ENCODE measurements around the gene CEP192. TPM values are rescaled to one million over a fixed set of nuclear protein-coding genes. Genes with fewer than 3 reads are reported as not detected.

Gene CEP192, protein sequence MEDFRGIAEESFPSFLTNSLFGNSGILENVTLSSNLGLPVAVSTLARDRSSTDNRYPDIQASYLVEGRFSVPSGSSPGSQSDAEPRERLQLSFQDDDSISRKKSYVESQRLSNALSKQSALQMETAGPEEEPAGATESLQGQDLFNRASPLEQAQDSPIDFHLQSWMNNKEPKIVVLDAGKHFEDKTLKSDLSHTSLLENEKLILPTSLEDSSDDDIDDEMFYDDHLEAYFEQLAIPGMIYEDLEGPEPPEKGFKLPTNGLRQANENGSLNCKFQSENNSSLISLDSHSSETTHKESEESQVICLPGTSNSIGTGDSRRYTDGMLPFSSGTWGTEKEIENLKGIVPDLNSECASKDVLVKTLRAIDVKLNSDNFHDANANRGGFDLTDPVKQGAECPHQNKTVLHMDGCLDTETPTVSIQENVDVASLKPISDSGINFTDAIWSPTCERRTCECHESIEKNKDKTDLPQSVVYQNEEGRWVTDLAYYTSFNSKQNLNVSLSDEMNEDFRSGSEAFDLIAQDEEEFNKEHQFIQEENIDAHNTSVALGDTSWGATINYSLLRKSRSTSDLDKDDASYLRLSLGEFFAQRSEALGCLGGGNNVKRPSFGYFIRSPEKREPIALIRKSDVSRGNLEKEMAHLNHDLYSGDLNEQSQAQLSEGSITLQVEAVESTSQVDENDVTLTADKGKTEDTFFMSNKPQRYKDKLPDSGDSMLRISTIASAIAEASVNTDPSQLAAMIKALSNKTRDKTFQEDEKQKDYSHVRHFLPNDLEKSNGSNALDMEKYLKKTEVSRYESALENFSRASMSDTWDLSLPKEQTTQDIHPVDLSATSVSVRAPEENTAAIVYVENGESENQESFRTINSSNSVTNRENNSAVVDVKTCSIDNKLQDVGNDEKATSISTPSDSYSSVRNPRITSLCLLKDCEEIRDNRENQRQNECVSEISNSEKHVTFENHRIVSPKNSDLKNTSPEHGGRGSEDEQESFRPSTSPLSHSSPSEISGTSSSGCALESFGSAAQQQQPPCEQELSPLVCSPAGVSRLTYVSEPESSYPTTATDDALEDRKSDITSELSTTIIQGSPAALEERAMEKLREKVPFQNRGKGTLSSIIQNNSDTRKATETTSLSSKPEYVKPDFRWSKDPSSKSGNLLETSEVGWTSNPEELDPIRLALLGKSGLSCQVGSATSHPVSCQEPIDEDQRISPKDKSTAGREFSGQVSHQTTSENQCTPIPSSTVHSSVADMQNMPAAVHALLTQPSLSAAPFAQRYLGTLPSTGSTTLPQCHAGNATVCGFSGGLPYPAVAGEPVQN (N-terminal part only)
- 10 to 100 TPM; 41.7 to 51.5 TPM for total RNA-seq

DNA sequence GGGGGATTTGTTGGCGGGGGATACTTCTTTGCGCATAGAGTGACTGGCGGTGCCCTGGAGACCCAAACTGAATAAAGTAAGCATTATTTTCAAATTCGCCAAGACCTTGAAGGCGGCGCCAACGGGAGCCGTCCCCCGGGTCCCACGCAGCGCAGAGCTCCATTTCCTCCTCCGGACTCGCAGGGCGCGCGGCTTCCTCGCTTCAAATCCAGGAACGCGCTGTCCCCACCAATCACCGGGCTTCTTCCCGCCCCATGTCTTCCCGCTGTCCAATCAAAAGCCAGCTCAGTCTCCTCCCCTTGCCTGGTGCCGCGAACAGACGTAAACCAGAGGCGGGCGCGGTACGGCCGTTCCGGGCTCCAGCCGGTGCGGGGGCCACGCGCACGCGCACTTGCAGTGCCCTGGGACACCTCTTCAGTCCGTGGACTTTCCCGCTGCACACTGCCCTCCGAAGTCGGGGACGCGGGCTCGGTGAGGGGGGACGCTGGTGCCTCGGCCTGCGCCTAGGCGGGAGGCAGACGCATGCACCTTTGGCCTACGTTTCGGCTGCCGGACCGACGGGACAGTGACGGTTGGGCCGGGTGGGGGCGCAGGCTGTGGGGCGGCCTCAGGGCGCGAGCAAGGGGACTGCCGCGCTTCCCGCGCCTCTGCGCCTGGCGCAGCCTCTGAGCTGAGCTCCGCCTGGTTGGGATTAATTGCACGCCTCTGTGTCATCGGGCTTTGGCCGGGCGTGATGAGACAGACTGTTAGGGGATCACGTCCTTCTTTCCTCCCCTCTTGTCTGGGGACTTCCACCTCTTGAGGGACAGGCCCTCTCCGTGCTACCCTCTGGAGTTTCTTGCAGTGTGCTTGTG lies at the start of gene CEP192:
TSS of gene CEP192 (plus strand) at position 396 of the 854 bp plus-strand sequence. CDS start 8,063 bp downstream, outside the sequence.
- Mint-ChIP-seq H3K36me3 (peaks cover 17 to 19% of the 10 kb centered on the region in 2 donors), H3K9me3 (no peaks in the 10 kb centered on the region), H3K27ac (peak within 1 kb of the TSS; percentile 94 to 96)
- DNase-seq (ENCODE audit: low spot score in 2 of 2), result peak; percentile 96 to 97
- ATAC-seq, result peak; percentile 87 to 93

DNA sequence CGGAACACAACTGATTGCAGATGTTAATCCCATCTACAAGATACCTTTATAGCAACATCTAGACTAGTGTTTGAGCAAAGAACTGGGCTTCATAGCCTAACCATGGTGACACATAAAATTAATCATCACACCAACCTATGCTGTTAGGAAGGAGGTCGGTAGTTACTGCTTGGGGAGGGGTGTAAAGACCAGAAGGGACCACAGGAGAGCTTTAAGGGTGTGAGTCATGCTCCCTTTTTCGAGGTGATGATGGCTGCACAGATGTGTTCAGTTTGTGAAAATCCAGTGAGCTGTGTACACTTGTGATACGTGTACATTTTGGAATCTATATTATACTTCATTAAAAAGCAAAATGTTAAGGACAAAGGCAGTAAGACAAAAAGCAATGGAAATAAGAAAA lies 47.9 kb upstream of the CEP192 start:
- H3K9me3 Mint-ChIP-seq, result no peaks in the 10 kb centered on the region
- no peak overlapping the region for H3K27ac Mint-ChIP-seq
- DNase-seq (ENCODE audit: low spot score in 2 of 2), result no peak
- H3K36me3 Mint-ChIP-seq, result peaks cover 11% of the 10 kb centered on the region in 2 donors
- ATAC-seq, result no peak

DNA sequence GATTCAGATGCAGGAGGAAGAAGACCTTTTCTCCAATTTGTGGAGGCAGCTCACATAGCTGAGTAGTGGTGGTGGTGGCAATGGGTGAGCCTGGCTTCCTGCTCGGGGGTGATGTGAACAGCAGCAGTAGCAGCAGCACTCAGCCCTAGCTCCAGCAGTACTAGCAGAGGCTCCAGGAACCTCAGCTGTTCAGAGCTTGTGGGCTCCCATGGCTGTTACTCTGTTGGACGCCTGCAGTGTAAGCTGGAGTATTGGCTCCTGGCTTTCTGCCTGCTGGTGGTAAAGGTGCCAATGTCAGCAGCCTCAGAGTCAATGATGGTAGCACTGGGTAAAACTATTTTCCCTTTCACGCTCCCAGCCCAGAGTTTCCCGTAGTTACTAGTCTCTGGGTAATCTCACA lies 46.5 kb upstream of the CEP192 start:
- Mint-ChIP-seq H3K9me3 (no peaks in the 10 kb centered on the region), H3K27ac (no peak overlapping the region), H3K36me3 (peaks cover 13 to 19% of the 10 kb centered on the region in 2 donors)
- ATAC-seq (no peak), DNase-seq (ENCODE audit: low spot score in 2 of 2) (no peak)

DNA sequence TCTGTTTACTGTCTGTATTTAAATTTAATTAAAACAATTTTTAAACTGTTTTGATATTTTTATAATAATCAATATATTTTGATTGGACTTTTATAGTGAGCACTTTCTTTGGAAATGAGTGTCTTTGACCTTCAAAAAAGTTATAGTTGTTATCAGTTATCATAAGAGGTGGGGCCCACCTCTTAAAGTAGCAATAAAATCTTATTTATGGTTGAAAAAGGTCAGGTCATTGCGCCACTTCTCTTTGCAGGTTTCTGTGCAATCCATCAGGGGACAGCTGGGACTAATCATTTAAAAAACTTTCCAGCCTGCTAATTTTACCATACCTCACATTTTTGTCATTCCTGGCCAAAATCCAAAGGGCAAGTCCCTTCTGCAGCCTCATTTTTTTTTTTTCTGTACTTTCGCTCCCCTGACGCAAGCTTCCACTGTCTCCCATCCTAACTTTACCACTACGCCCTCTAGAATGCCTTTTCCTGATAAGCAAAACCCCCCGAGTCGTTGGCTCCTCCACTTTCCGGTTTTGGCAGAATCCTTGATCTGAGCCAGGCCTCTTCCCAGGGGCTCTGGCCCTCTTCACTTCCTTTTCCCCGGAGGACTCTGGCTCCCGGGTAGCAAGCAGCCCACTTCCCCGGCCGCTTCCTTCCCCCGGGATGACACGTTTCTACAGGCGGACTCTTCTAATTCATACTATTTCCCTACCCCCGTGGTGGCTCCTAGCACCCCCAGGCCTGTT lies 44.4 kb upstream of the CEP192 start:
- ATAC-seq (no peak), DNase-seq (ENCODE audit: low spot score in 2 of 2) (no peak)
- H3K36me3 Mint-ChIP-seq, result peaks cover 17 to 34% of the 10 kb centered on the region in 2 donors
- no peaks in the 10 kb centered on the region for H3K9me3 Mint-ChIP-seq
- H3K27ac Mint-ChIP-seq, result peak overlapping the region; percentile 96 to 99

DNA sequence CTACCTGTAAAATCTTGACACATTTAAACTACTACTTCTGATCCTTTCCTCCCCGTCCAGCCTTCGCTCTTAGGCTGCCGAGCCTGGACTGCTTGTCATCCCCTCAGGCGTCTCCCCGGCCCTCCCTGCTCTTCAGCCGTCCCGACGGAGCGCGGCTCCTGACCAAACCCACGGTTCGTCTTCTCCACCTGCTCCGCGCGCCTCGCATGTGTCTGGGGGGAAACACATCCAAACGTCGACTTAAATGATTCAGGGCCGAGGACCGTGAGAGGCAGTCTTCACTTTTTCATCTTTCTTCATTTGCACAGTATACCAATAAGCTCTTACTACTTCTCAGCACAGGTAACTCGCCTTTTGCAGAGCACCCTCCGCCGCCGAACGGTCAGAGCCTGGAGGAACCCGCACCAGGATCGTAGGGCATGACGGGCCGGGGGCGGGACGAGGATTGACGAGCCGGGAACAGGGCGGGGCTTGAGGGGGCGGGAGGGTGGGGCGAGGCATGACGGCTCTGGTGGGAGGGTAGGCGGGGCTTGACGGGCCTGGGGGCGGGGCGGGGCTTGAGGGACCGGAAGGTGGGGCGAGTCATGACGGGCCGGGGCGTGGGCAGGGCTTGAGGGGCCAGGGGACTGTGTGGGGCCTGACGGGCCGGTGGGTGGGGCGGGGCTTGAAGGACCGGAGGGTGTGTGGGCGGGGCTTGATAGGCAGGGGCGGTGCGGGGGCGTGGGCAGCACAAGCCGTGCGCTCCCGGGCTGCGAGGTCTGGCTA lies 43.7 kb upstream of the CEP192 start, which contains the start of gene SEH1L:
TSS of gene SEH1L (plus strand) at position 727 of the 765 bp plus-strand sequence. CDS start 111 bp downstream, outside the sequence.
- no peaks in the 10 kb centered on the region for H3K9me3 Mint-ChIP-seq
- DNase-seq (ENCODE audit: low spot score in 2 of 2), result peak in 1 of 2 donors; percentile 97
- H3K36me3 Mint-ChIP-seq, result peaks cover 17 to 34% of the 10 kb centered on the region in 2 donors
- peak; percentile 83 to 87 for ATAC-seq
- peak within 1 kb of the TSS; percentile 96 to 99 for H3K27ac Mint-ChIP-seq

DNA sequence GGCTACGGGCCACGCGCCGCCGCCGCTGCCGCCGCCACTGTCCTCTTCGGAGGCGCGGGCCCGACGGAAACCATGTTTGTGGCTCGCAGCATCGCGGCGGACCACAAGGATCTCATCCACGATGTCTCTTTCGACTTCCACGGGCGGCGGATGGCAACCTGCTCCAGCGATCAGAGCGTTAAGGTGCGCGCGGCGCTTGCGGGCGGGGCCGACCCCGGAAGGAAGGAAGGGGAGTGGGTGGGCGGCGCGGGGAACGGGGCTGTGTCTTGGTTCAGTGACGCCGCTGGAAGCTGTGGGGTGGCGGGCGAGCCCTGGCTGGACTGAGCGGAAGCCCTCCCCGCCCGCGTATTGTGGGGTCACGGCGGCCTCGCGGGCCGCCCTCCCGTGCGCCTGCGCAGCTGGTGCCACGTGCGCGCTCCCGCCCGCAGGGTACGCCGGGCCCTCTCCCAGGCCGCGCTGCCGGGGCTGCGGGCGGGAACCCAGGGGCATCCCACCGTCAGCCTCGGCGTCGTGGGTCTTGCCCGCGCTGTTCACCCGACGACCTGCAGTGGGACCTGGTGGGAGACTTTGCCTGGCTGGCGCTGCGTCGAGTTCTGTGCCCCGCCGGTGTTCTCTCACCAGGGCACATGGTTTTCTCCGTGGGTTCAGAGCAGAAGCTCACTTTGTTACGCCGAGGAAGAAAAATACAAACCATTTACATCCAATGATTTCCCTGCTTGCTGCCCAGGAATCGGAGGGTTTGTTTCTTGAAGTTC lies 42.9 kb upstream of the CEP192 start:
- H3K9me3 Mint-ChIP-seq, result no peaks in the 10 kb centered on the region
- ATAC-seq (peak; percentile 86 to 88), DNase-seq (ENCODE audit: low spot score in 2 of 2) (peak; percentile 94 to 98)
- peaks cover 17 to 34% of the 10 kb centered on the region in 2 donors for H3K36me3 Mint-ChIP-seq
- H3K27ac Mint-ChIP-seq, result peak overlapping the region; percentile 94 to 96

DNA sequence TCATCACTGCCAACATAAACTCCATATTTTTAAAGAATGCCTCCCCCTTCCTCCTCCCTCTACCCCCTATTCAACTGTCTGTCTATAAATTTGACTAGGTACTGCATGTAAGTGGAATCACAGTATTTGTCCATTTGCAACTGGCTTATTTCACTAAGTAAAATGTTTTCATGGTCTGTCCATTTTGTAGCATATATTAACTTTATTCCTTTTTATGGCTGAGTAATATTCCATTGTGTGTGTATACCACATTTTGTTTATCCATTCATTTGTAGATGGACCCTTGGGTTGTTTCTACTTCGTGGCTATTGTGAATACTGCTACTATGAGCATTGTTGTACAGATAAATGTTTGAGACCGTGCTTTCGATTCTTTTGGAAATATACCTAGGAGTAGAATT lies 32.7 kb upstream of the CEP192 start:
- Mint-ChIP-seq H3K9me3 (no peaks in the 10 kb centered on the region), H3K36me3 (peaks cover 16 to 39% of the 10 kb centered on the region in 2 donors), H3K27ac (no peak overlapping the region)
- DNase-seq (ENCODE audit: low spot score in 2 of 2) (no peak), ATAC-seq (no peak)

DNA sequence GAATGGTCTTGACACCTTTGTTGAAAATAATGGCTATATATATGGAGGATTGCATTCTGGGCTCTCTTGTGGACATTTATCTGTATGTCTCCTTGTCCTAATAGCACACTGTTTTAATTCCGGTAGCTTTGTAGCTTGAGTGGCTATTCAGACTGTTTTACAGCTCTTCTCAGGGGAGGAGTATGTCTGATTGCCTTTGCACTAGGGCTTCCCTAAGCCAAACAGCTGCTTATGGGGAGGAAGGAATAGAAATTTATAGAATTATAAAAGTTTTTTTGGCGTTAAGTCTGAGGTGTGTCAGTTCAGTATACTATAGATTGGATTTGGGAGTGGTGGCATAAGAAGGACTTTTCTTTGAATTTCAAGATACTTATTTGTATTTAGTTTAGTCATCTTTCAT lies 30.8 kb upstream of the CEP192 start:
- no peak for DNase-seq (ENCODE audit: low spot score in 2 of 2)
- no peak overlapping the region for H3K27ac Mint-ChIP-seq
- H3K36me3 Mint-ChIP-seq, result peaks cover 16 to 39% of the 10 kb centered on the region in 2 donors
- no peak for ATAC-seq
- H3K9me3 Mint-ChIP-seq, result no peaks in the 10 kb centered on the region

DNA sequence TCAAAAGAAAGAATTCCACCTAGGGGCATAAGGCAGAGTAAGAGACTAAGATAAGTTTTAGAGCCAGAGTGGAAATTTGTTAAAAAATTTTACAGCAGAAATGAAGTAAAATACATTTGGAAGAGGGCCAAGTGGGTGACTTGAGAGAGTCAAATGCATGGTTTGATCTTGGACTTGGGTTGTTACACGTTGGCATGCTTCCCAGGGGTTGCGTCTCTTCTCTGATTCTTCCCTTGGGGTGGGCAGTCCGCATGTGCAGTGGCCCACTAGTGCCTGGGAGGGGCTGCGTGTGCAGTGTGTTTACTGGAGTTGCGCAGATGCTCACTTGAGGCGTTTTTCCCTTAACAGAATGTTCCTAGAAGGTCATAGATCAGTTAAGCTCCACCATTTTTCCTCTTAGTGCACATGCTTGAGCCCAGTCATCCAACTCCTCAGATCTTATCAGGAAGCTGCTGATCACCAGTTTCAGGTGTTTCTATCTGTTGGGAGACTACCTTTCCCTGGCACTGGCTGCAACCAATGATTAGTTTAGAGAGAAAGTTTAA lies 30.2 kb upstream of the CEP192 start:
- Mint-ChIP-seq H3K27ac (no peak overlapping the region), H3K9me3 (no peaks in the 10 kb centered on the region), H3K36me3 (peaks cover 16 to 39% of the 10 kb centered on the region in 2 donors)
- ATAC-seq (no peak), DNase-seq (ENCODE audit: low spot score in 2 of 2) (no peak)

DNA sequence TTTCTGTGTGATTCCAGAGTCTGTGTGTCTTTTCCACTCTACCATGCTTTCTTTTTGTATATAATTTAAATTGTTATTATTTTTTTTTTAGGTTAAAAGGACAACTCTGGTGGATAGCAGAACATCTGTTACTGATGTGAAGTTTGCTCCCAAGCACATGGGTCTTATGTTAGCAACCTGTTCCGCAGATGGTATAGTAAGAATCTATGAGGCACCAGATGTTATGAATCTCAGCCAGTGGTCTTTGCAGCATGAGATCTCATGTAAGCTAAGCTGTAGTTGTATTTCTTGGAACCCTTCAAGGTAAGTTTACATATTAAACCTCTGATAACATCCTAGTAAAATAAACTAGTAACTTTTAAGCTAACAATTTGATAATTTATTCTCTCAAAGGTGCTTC lies 28.1 kb upstream of the CEP192 start:
- DNase-seq (ENCODE audit: low spot score in 2 of 2), result no peak

DNA sequence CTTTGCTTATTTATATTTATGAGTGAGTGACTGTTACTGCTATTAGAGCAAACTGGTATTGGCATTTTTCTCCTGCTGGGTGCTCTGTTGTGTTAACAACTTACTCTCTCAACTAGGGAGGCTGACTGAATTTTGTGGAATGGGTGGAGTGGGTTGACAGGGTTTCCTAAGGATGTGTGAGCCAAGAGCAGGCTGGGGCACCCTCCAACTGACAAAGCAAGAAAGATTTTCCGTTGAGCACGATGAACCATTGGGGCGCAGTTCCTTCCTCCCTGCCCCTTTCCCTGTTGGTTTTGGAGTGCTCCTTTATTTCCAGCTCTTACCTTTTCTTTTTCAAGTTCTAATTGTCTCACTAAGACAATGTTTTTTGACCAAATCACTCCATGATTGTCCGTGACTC lies 23.0 kb upstream of the CEP192 start:
- ATAC-seq (no peak), DNase-seq (ENCODE audit: low spot score in 2 of 2) (no peak)
- Mint-ChIP-seq H3K36me3 (peaks cover 22 to 40% of the 10 kb centered on the region in 2 donors), H3K9me3 (no peaks in the 10 kb centered on the region), H3K27ac (no peak overlapping the region)

More for the DNA sequence above, 28.1 kb upstream of the CEP192 start:
- Mint-ChIP-seq H3K36me3 (peaks cover 18 to 44% of the 10 kb centered on the region in 2 donors), H3K9me3 (no peaks in the 10 kb centered on the region), H3K27ac (no peak overlapping the region)
- ATAC-seq, result no peak

DNA sequence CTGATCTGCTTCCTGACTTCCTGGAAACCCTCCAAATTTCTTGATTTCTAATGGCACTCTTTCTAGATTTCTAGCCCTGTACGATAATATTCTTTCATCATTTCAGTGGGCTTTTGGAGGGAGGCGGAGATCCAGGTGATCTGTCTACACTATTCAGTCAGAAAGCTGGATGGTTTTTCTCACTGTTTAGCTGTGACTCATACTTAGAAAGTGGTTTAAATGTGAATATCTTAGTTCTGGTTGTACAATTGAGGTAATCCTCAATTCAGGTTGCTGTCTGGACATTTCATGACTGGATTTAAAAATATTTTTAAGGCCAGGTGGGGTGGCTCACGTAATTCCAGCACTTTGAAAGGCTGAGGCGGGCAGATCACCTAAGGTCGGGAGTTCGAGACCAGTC lies 22.5 kb upstream of the CEP192 start:
- Mint-ChIP-seq H3K9me3 (no peaks in the 10 kb centered on the region), H3K36me3 (peaks cover 22 to 41% of the 10 kb centered on the region in 2 donors), H3K27ac (peak overlapping the region in 1 of 2 donors; percentile 30)
- no peak for DNase-seq (ENCODE audit: low spot score in 2 of 2)
- peak; percentile 69 to 73 for ATAC-seq

DNA sequence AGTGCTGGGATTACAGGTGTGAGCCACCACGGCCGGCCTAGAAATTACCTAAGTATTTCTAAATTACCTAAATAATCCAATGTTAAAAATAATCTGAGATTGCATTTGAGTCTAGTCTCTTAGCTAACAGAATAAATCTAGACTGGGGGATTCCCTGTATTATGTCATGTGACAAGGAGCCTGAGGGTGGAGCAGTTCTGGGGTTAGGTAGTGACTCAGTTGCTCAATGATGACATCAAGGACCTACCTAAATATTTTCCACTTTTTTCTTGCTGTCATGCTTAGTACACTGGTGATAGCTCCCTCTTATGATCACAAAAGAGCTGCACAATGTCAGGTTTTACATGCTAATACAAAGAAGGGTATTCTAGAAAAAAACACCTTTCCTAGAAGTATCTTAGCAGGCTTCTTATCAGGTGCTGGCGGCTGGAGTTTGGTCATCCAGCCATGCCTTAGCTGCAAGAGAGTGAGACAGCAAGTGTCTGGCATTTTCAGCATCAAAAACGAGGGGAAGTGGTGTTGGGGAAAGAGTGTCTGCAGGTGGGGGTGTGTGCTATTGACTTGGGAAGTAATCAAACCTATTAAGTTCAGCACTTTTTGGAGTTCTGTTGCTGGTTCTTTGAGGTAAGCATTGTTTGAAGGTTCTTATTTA lies 17.5 kb upstream of the CEP192 start:
- peak; percentile 44 to 95 for ATAC-seq
- no peak for DNase-seq (ENCODE audit: low spot score in 2 of 2)
- Mint-ChIP-seq H3K9me3 (no peaks in the 10 kb centered on the region), H3K36me3 (peaks cover 11 to 34% of the 10 kb centered on the region in 2 donors), H3K27ac (peak overlapping the region; percentile 25 to 89)
